ENCODE measurements around the gene AGT.

AGT gene

DNA sequence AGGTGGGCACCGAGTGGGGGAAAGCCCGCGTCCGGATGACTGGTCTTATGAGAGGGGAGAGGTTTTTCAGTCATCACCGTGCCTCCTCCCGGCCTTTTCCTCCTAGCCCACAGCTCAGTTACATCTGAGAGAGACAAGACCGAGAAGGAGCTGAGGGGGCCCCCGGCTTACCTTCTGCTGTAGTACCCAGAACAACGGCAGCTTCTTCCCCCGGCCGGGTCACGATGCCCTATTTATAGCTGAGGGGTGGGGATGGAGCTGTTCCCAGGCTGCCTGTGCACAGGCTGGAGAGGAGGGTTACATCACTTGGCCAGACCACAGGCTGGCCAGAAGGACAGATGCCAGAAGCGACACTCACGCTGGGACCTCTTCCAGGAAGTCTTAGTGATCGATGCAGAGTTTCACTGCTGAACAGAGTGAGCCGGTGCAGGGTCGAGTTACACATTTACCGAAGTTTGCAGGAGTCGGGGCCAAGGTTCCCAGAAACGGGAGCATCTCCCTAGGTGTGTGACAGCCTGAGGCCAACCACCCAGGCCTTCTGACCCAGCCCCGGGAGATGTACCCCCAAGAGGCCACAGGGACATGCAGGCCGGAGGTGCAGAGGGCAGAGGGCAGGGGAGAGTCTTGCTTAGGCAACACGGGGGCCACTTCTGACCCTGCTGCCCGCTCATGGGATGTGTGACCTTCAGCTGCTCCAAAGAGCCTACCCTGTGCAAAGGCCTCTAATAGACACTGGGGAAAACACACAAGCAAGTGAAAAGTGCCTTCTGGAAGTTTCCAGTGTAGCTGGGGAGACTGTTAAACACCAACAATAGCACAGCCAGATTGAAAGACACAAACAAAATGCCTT, at the start of gene AGT:
AGT (minus strand) TSS at position 208 of the 850 bp plus-strand sequence. CDS start 3,299 bp downstream, outside the sequence.
- no peak for FAIRE-seq

DNA sequence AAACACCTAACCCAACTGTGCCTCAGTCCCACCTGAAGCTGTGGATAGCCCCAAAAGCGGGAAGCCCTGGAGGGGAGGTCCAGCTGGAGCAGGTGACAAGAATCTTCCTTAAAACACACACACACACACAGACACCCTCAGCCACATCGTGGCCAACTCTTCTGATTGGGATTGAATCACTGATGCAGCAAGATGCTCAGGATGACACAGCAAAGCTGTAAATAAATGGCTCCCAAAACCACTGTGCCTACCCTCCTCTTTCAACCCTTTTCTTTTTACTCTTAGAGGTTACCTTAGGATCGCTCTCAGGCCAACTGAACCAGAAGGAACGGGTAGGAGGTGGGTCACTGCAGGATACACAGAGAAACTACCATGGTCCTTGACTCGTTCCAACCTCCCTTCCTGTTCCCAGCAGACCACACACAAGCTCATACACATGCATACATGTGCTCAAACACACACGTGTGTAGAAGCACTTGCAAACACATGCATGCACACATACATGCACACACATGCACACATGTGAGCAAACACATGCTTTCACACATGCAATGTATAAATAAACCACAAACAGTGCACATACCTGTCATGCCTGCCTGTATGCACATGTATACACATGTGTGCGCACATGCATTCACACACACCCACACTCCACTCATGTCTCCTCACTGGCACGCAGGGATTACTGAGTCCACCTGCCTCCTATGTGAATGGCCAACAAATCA, 47.7 kb upstream of the AGT start:
- FAIRE-seq: no peak

DNA sequence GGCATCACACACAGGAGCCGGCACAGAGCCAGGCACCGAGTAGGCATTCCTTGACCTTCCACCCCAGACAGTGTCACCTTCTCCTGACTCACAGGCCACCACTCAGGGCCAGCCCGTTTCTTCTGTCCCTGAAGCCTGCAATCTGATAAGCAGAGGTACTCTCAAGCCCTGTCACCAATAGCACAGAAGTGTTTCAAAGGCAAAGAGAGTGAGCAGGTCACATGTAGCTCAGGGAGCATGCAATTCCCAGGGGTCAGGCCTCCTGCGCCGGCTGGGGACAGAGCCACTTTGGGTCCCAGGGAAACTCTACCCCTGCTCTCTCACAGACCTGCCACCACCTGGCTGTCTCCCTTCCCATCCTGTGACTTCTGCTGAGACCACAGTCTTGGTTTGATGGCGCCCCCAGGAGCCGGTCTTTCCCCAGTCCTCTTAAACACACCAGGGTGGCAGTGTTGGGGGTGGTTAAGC, 46.5 kb upstream of the AGT start:
- no peak for FAIRE-seq

DNA sequence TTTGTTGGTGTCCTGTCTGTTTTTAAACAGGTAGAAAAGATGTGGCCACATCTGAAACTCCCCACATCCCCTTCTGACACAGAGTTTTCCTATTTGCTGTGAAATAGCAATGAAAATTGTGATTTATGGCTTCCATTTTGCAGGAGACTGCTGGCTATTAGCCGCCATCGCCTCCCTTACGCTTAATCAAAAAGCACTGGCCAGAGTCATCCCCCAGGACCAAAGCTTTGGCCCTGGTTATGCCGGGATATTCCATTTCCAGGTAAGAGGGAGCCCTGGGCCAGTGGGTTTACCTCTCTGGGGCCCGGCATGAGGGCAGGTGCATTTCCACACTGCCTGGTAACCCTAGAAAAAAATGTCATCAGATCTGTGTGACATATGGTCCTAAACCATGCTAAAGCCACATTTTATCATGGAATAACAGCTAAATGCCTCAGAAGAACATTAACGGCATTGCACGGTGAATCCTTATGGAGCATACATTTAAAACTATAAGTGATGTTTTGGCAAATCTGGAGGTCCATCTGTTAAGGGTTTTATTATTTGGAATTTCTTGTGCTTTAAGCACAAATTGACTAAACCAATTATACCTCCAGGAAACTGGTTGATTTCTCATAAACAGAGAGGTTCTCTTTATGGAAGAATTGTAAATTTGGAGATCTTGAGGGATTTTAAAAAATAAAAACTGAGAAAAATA, 45.6 kb upstream of the AGT start:
- FAIRE-seq: no peak

DNA sequence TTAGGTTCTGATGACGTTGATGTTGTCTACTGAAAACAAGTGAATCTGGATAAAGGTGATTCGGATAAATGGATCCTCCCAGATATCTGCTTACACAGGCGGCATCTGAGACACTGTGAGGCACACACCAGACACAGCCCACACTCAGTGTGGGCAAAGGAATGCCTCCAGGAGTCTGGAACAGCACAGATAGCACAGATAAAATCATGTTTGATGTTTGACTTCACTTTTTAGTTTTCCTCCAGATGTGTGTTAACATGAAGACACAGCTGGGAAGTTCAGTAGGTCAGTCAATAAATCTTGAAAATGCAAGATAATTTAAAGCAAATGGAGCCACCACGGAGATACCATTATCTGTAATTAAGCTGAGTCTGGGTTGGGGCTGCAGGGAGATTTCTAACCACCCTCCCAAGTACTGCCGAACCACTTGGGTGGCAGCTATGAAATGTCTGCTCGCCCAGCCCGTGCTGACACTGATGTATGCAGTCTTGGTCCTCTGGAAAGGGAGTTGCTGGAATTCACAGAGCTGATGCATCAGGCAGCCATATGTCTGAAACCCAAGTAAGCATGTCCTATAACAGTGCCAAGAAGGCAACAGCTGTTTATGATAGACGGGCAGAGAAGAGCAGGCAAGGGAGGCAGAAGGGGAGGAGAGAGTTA, 44.9 kb upstream of the AGT start:
- FAIRE-seq: no peak

DNA sequence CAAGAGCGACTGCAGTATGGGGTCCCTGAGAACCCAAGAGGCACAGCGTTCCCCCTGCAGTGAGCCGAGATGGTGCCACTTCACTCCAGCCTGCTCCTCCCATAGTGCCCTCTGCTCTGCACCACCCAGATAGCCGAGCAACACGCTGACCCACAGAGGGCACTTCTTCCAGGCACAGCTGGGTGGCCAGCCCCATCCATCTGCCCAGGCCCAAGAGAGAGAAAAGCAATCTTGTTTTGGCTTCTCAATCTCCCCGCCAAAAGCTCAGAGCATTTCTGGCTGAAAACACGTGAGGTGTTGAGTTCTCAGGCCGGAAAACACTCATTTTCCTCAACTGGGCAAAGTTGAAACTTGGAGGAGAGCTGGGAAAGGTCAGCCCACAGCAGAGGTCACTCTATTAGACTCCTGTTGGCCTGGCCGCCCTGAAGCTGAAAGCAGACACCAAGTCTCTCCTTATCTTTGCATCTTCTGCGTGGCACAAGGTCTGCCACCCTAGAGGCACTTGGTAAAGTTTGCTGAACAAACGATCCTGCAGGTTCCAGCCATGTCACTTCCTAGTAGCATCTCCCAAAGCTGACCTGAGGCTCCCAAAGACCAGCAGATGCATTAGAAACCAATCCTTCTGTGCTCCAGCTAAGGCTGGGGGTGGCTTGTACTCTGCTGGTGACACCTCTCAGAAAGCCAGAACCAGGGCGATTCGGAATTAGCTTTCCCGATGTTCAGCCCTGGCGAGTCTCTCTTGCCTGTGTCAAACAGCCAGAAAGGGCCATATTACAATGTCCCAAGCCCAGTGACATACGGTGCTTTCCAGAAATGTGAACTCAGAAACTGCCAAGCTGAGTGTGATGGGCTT, 44.2 kb upstream of the AGT start:
- no peak for FAIRE-seq

DNA sequence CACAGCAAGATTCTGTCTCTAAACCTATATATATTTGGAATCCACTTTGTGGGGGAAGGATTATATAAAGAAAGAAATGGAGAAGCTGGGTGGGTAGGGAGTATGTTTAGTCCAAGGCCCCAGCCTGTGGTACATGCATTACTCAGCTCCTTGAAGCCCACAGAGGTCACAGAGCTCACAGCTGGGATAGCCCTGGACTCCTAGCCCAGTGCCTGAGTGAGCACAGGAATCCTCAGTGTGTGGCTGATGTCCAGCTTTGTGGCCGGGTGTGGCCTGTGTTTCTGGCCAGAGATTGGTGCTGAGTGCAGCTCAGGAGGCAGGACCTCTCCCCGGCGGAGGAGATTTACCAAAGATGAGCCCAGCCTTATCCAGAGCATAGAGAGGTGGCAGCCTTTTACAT, 40.9 kb upstream of the AGT start:
- no peak for FAIRE-seq

DNA sequence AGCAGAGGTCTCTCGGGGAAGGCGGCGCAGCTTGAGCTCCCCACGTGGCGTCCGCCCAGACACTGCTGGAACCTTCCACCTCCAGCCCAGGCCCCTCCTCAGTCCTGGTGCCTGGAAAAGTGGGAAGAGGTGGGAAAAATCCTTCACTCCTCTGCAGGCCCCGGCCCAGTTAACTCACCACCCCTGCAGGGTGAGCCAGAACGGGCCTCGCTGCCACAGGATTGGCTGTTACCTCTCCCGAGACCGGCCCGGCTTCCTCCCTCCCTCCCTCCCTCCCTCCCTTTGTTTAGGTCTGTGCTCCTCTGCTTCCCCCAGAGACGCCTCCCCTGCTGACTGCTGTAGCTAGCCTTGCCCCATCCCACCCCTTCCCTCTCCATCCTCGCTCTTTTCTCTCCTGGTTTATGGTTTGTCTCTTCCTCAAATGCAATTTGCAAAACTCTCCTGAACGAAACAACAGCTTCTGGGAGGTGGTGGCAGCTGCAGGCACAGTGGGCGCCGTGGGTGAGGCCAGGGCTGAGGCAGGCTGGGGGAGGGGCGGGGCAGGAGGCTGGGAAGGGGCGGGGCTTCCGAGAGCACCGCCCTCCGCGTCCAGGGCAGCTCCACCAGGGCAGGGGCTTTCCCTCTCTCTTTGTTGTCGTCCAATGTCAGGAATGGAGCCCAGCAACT, 39.8 kb upstream of the AGT start:
- FAIRE-seq: no peak

DNA sequence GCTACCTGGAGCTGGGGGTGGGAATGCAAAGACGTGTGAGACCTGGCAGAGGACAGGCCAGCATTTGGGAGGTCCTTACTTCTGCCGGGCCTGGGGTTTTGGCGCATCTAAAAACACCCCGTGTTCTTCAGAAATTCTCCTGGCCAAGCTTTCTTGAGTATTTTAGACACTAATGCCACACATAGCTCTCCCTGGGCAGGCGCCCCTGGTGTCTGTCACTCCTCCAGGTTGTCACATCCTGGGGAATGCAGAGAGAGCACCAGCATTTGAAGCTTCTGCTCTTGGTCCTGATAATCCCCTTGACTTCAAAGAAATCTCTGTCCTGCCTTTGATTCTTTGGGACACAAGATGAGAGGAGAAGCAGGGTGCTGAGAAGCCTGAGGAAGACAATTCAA, 39.3 kb upstream of the AGT start:
- no peak for FAIRE-seq

DNA sequence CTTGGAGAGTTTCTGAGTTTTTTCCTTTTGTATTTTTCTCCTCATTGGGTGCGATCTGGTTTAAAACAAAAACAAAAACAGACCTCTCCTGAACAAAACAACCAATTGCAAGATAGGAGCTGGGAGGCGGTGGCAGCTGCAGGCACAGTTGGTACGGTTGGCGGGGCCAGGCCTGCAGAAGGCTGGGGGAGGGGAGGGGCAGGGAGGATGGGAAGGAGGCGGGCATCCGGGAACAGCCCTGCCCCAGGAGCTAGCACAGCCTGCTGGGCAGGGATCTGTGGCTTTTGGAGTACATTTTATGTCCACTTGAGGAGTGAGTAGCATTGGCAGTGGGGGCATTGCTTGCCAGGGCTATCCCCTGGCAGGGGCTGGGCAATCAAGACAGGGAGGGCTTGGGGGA, 38.5 kb upstream of the AGT start:
- no peak for FAIRE-seq

DNA sequence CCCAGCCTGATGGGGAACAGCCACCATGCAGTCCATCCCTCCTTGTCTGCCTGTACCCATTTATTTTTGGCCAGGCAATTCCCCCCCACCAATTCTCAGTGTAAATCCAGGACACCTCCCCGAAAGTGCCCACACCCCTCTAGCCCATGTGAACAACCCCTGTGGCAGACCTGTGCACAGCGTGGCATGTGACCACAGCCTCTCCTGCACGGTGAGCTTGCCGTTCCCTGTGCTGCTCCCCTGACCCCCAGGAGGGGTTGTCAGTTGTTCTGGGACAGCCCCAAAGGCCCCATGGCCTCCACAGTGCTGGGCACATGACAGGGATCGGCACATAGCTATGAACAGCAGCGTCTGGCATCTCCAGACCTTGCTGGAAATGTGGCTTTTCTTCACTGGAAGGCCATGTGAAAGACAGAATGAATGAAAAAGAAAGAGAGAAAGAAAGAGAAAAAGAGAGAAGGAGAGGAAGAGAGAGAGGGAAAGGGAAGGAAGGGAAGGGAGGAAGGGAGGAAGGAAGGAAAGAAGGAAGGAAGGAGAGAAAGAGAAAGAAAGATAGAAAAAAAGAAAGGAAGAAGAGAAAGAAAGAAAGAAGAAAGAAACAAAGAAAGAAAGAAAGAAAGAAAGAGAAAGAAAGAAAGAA, 37.2 kb upstream of the AGT start:
- no peak for FAIRE-seq

DNA sequence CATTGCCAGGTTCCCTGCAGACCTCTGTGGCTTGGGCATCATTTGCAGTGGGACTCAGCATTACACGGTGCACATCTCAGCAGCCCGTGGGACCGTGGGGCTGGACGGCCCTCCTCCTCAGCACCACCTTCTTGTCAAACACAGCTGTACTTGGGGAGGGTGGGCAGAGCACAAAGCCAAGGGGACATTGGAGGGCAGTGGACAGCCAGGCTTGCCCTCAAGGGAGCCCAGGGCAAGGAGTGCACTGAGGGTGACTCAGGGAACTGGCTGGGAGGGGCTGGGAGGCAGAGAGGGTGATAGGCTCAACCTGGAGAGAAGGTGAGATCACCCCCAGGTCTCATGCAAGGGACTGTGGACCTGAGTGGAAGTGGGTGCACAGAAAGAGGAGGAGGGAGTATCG, 36.7 kb upstream of the AGT start:
- FAIRE-seq: no peak

DNA sequence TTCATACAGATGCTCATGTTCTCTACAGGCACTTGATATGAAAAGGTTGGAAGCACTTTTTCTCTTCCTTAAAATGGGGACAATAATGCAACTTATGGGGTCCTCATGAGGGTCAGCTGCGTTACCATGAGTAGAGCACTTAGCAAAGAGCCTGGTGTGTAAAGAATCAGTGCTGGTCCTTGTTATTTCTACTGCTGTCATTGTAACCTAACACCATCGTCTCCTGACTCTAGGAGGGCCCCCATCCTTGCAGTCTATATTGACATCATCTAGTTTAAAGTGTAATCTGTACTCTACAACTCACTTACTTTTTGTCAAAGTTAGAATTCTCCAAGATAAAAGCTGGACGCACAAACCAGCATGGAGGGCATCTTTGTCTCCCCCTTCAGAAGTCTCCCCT, 35.7 kb upstream of the AGT start:
- no peak for FAIRE-seq

DNA sequence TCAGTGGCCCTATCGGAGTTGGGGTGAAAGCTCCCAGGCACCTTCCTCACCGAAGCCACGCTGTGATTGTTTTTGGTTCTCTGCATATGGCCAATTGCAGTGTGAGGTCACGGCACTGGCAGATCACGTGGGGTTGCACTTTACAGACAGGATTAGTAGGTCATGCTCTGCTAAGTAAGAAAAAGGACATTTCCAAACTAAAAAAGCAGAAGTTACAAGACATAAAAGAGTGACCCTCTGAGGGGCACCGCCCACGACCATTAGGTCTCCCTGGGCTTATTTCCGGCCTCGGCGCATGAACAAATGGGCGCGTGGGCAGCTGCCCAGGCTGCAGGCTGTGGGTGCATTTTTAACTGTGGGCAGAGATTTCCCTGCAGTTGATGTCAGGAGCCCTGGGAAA, 35.2 kb upstream of the AGT start:
- FAIRE-seq: no peak

DNA sequence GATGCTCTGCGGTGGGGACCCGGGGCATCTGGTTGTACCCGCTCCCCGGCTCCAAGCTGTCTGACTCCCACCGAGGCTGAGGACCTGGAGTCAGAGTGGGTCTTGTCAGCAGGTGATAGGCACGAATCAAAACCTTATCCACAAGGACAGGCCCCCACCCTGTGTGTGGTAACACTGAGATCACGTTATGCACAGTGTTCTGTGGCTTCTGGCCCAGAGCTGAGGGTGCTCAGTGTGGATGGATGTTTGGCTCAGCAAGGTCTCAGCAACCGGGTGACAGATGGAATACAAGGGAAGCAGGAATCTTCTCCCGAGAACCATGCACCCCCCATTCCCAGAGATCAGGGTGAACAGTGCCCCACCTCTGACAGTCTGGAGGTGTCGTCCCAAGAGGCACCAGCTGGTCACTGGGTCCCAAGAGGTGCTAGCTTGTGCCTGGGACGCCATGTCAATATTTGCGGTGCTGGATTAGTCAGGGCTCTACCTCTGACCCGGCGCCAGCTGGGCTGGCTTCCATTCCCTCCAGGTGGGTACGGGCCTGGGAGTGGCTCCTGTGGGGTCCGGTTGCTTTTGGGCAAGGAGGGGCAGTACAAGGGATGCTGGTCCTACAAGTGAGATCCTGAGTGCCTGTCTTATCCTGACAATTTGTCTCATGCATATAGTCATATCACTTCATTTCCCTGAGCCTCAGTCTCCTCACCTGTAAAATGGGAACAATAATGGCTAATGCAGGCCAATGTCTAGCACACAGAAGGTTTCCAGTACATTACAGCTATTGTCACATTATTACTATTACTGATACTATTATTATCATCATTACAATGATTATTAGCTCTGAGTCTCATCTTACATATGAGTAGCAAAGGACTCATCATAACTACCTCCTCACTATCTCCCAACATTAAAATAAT, 34.2 kb upstream of the AGT start:
- no peak for FAIRE-seq

DNA sequence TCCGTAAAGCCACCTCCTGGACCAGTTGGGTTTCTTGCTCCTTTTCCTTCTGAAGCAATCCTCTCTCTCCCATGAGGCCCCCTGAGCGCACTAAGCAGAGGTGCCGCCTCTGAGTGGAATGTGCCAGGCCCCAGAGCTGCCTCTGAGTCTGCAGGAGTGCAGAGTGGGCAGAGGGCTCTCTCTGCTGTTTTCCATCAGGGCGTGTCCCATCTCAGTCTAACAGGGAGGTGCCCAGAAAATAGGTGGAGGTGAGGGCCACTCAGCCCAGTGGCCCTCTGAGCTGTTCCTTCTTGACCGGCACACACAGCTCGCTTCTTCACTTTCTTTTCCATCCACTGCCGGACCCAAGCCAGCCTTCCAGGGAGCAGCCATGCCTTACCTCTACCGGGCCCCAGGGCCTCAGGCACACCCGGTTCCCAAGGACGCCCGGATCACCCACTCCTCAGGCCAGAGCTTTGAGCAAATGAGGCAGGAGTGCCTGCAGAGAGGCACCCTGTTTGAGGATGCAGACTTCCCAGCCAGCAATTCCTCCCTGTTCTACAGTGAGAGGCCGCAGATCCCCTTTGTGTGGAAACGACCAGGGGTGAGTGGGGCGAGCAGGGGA, 33.3 kb upstream of the AGT start, which contains the start of gene CAPN9:
CAPN9 (plus strand) TSS at position 262 of the 604 bp plus-strand sequence; CDS start at position 371, 109 bp downstream.
- FAIRE-seq: no peak

DNA sequence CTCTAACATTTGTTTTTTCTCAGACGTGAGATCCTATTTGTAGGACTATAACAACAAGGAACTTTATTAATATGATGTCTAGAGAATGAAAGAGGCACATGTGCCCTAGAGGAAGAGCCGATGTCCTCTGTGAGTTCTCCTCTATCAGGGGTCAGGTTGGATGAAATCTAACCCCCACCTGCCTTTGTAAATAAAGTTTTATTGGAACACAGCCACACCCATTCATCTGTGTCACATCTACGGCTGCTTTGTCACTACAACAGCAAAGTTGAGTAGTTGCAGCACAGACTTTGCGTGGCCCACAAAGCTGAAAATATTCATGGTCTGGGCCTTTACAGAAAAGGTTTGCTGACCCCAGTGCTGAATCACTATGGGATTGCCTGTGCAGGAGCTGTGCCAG, 32.7 kb upstream of the AGT start:
- FAIRE-seq: no peak

DNA sequence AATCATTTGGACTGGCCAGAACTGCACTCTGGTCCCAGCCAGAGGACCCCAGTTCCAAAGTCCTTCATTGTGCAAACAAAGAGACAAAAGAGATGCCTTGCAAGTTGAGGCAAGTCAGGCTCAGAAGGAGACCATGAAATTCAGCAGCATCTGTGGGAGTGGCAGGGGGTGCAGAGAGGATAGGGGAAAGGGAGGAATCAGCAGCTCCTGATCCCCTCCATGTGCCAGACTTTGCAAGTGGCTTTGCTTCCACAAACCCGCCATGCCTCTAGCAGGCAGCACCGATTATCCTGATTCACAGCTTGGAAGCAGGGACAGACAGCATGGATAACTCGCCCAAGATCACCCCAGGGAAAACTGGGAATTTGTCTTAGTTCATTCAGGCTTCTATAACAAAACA, 31.1 kb upstream of the AGT start:
- FAIRE-seq: no peak

DNA sequence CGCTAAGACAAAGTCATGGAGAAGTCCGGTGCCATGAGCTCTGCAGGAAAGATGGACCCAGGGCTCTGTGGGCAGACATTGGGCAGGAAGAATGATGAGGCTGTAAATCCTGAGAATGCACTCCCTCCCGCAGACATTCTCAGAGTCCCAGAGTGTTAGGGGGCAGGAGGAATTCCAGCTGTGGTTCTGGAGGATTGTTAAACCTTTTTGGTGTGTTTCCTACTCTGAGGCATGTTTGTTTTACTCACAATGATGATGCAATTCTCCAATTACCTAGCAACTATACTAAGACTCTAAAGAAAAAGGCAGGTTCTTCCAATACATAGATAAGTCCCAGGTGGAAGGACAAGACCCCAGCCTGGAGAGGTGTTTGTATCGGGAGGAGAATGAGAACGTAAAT, 30.5 kb upstream of the AGT start:
- FAIRE-seq: no peak
